GM18951 (cell line): ENCODE results near the gene SYNPO2.

Source experiments
- POLR2A ChIP-seq: IDR thresholded peaks from 4 replicates; pipeline ENCODE4 v1.6.1; 2011; ENCODE audit warnings: mild to moderate bottlenecking; ENCODE audit not compliant: insufficient read length, insufficient read depth; ENCODE audit errors: extremely low read depth
- in situ Hi-C: fragments of 300-500 bp; cut with MboI; formaldehyde crosslinking; loops from one replicate; pipeline ENCODE4 v1.12.0; 2022; ENCODE audit warnings: low sequenced_read_pairs, mixed read lengths, inconsistent platforms; ENCODE audit not compliant: unreplicated experiment

Gene SYNPO2

GRCh38 chr4:118888666-118889311, at the start of gene SYNPO2:
TSS of gene SYNPO2 (plus strand) at chr4:118888854. CDS start at chr4:118889037, 183 bp downstream.
- no peak for TF ChIP-seq POLR2A
- in situ Hi-C loops = no loop called here

GRCh38 chr4:118839221-118839927, 49.3 kb upstream of the SYNPO2 start:
- in situ Hi-C loops = no loop called here
- TF ChIP-seq POLR2A = no peak

DNA sequence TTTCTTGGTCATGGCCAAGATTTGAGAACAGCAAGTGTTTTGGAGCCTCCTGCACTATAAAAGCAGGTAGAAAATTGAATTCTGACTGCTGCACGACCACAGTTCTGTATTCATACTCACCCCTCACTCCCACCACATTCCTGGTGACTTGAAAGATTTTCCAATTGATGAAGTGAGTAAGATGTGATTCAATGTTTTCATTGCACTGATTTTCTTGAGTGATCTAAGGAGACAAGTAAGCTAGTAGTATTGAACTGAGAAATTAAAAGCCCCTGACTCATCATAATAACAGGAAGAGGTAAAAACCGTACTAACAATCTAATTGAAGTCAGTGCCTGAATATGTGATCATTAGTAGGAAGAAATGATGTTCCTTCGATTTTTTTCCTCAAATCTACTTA, 46.6 kb upstream of the SYNPO2 start:
- in situ Hi-C loops = no loop called here
- TF ChIP-seq POLR2A = no peak

GRCh38 chr4:118843237-118843636, 45.4 kb upstream of the SYNPO2 start:
- in situ Hi-C loops = no loop called here
- TF ChIP-seq POLR2A = no peak

GRCh38 chr4:118845552-118846050, 43.1 kb upstream of the SYNPO2 start:
- in situ Hi-C loops = no loop called here
- TF ChIP-seq POLR2A = no peak

GRCh38 chr4:118846979-118847378, 41.7 kb upstream of the SYNPO2 start:
- in situ Hi-C loops = no loop called here
- no peak for TF ChIP-seq POLR2A

- in situ Hi-C loops = no loop called here
- no peak for TF ChIP-seq POLR2A
Observed at GRCh38 chr4:118848242-118848641, 40.4 kb upstream of the SYNPO2 start.

DNA sequence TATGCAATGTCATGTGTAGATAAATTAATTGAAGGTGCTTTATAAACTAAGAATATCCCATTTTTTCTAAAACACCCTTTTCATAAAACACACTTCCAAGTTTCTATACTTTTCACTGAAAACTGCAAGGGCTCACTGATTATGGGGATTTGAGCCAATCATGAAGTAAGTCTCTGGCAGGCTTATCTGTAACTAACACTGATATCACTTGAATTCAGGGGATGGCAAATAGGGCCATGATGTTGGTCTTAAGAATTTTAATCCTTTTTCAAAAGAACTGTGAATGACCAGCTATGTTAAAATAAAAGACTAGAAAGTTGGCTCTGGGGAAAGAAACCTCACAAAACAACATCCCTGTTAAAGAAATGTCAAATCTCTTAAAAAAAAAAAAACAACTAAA, 39.8 kb upstream of the SYNPO2 start:
- TF ChIP-seq POLR2A = no peak
- in situ Hi-C loops = no loop called here

- no peak for TF ChIP-seq POLR2A
- in situ Hi-C loops = no loop called here
Observed at GRCh38 chr4:118849867-118850487, 38.7 kb upstream of the SYNPO2 start.

GRCh38 chr4:118850488-118851173, 38.0 kb upstream of the SYNPO2 start:
- no peak for TF ChIP-seq POLR2A
- in situ Hi-C loops = no loop called here

DNA sequence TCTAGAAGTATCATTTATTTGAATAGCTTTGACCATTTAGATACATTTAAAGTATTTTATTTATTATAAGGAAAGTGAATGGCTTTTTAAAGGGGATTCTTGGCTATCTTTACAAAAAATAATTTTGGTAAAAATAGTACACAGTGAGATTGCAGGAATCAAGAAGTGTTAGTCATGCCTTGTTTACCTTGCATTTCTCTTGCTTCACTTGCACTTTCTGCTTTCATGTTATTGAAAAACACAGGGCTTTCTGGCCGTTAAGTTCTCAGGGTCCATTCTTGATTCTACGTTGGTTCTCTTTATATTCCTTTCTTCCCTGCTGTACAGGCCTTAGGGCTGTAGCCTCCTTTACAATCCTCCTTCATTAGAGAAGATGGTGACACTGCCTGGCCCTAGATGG, 30.9 kb upstream of the SYNPO2 start:
- in situ Hi-C loops = no loop called here
- TF ChIP-seq POLR2A = no peak

DNA sequence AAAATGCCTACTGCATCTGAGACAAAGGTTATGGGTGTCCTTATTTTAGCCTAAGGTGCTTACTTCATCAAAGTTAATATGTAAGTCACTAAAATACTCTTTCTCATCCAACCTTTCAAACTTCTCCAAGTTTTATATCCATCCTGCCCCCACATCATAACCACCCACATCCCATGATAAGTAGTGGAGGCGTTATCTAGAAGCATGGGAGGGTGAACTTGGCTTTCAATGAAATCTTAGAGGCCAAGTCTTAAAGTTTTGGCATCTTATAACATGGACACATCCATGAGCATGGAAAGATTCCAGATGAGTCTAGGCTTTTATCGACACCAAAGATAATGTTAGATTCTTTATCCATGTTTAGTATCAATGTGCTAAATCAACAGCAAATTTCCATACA, 29.9 kb upstream of the SYNPO2 start:
- in situ Hi-C loops = no loop called here
- TF ChIP-seq POLR2A = no peak

DNA sequence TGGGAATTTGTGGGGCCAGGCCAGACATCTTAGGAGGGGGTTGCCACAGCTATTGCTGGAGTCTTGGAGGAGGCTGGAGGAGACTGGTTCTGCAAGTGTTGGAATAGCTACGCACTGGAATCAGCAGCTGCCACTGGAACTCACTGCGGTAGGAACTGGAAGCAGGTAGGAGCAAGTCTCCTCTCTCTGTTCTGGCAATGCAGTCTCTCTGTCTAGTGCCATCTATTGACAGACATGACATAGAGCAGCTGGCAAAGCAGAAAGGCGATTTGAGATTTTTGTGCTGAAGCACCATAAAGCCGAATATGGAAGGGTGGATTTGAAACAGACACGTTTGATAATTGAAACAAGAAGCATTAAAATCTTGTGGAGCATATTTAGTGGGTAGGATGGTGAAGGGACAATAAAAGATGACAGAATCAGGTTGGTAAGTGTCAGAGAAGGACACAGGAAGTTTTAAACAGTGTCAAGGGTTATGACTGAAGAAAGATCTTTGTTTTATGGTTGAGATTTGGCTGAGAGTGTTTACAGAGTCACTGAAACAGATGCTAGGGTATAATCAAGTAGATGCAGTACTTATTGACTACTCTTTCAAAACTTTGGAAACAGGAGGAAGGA, 23.5 kb upstream of the SYNPO2 start:
- no peak for TF ChIP-seq POLR2A
- in situ Hi-C loops = no loop called here
